Activated CD8-positive, alpha-beta memory T cell treated with anti-CD3 and anti-CD28 coated beads for 4 hours (primary cell): ENCODE data around the gene MON2.
"Not testable (repeated sequence)": the region's sequence is repeated elsewhere in the genome, so short reads cannot be mapped to it uniquely, and the experiment has no call there.

ENCODE experiments used
- DNase-seq, 2 donors: peaks; one replicate each; pipeline ENCODE4 v3.0.0-alpha.2; 2020; ENCODE audit warnings: low read depth in 2 of 2

The MON2 gene

GRCh38 chr12:62466594-62467491, at the start of gene MON2:
MON2 (plus strand) TSS chr12:62466826; CDS start chr12:62467208, 382 bp downstream.
- DNase-seq: peak; percentile 73 to 79

DNA sequence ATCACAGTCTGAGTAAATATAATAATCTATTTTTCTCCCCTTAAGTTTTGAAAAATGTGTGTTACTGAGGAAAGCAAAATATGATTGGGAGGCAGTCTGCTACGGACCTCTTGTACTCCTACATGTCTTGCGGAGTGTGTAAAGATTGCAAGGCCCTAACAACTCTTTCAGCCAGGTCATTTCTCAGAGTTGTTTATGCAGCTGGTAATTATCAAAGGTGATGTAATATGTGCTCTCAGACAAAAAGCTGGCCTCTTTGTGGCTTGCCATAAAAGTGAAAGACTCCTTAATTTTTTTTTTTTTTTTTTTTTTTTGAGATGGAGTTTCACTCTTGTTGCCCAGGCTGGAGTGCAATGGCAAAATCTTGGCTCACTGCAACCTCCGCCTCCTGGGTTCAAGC, 40.5 kb upstream of the MON2 start:
- DNase-seq: no peak

DNA sequence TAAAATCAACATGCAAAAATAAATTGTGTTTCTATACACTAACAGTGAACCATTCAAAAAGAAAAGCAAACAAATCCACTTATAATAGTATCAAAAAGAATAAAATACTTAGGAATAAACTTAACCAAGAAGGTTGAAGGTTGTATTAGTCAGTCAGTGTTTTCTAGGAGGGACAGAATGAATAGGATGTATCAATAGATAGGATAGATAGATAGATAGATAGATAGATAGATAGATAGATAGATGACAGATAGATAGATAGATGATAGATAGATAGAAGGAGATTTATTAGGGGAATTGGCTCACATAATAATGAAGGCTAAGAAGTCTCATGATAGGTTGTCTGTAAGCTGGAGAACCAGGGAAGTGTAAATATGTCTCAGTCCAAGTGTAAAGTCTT, 37.2 kb upstream of the MON2 start:
- DNase-seq: no peak

- DNase-seq: no peak
Measured at GRCh38 chr12:62434494-62435302, 31.9 kb upstream of the MON2 start.

DNA sequence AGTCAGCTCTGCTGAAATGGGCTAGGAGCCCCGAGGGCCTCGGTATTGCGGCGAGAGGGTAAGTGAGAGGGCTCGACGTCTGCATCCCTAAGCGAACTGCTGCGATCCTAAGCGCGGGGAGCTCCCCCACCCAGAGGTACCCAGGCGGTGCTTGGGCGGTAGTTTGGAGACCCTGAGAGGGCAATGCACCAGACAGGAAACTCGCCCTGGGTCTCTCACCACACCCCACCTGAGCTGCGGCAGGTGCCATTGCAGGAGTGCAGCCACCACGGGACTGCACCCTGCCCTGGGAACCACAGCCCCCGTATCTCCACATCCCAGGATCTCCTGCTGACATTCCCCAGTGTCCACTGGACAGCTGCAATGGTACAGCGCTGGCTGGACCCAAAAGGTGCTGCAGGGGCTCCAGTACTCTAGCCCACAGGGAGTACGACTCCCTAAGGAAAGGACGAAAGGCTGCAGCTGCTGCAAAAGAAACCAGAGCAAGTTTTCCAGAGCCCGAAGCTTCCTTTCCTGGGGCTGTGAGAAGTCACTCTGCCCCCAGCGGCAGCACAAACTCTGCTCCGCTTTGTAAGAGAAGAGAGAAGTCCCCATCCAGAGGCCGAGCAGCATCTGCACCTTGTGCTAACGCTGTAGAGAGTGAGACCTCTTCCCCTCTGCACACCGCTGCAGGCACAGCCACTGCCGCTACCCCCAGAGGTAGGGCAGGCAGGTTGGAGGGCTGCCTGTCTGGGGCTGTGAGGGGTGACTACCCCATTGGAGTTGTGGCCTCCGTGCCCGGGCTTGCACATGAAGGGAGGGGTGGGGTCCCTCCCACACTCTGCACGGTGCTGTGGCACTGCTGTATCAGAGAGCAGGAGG, 31.1 kb upstream of the MON2 start:
- DNase-seq: no peak

DNA sequence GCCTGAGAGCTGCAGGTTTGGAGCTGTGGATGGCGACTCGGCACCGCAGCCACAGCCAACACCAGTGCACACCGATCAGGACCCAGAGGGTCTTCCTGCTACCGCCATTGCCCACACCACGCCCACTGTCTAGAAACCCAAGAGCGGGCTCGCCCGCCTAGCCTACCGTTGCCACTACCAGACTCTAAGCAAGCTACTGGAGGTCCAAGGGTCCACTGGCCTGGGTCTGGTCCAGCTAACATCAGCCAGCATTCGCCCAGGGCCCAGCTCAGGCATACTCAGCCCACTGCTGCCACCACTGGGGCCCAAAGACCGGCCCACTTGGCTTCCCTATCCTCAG, 30.5 kb upstream of the MON2 start:
- DNase-seq: no peak

- peak; percentile 17 to 20 for DNase-seq
Measured at GRCh38 chr12:62438098-62438692, 28.4 kb upstream of the MON2 start.

DNA sequence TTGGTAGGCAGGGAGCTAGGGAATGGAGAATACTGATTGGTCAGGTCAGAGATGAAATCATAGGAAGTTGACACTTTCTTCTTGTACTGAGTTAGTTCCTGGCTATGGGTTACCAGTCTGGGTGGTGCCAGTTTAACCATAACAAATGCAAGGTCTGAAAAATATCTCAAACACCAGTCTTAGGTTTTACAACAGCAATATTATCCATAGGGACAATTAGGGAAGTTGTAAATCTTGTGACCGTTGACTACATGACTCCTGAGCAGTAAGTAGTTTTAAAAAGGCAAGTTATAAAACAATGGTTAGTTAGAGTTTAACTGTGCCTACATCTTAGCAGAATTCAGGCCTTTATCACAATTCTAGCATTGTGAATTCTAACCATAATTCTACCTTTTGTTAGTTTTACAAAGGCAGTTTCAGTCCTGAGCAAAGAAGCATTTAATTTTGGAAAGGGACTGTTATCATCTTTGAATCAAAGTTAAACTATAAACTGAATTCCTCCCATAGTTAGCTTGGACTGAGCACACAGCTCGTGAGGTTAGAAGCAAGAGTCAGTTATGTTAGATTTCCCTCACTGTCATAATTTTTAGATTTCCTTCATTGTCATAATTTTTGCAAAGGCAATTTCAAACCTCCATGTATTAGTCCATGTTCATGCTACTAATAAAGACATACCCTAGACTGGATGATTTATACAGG, 19.7 kb upstream of the MON2 start:
- DNase-seq: no peak

DNA sequence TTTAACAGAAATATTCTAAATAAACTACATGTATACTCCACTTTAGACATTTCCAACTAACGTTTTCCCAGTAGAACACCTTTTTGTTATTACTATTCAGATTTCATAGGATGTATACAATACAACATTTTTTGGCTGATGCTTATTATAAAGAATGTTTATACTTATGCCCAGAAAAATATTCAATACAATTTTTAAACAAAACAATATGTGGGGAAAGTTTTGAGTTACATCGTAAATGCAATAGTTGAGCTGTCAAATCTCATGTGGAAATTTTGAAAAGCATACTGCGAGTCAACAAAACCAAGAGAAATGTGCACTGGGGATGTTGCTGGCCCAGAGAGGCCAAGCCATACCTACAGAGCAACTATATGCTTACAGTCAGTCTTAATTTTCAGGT, 18.2 kb upstream of the MON2 start:
- DNase-seq: no peak

GRCh38 chr12:62455429-62455828, 11.2 kb upstream of the MON2 start:
- DNase-seq: not testable (repeated sequence)

GRCh38 chr12:62458626-62459025, 8.0 kb upstream of the MON2 start:
- no peak for DNase-seq

- no peak for DNase-seq
Measured at GRCh38 chr12:62459976-62460375, 6.7 kb upstream of the MON2 start.

- not testable (repeated sequence) for DNase-seq
Measured at GRCh38 chr12:62461171-62461837, 5.3 kb upstream of the MON2 start.

DNA sequence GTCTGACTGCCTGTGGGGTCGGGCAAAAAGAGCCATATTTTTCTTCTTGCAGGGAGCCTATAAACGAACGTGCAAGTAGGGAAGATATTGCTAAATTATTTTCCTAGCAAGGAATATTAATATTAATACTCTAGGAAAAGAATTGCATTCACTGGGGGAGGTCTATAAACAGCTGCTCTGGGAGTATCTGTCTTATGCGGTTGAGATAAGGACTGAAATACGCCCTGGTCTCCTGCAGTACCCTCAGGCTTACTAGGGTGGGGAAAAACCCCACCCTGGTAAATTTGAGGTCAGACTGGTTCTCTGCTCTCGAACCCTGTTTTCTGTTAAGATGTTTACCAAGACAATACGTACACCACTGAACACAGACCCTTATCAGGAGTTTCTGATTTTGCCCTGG, 3.4 kb upstream of the MON2 start:
- not testable (repeated sequence) for DNase-seq

DNA sequence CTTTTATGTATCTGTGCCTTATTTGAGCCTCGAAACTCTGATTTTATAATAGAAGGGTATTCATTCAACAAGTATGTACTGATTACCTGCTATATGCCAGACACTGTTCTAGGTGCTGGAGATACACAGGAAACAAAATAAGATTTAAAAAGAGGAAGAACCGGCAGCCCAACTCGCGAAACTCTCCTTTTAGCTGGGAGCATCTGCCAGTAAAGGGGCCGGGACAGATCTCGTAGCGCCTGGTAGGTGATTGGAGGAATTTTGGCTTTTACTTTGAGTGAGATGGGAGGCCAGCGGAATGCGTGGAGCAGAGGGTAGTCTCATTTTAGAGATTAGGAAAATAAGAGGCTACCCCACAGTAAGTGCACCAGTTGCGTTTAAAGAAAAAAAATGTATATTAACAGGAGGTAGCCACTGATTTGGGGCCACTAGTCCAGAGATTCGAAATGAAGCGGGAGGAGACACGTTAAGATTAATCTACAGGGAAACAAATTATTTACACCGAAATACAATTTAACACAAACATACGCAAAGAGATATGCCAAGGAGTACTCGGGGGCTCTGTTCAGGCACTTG, 520 bp upstream of the MON2 start:
- no peak for DNase-seq

- no peak for DNase-seq
Measured at GRCh38 chr12:62468397-62468796, 1.8 kb downstream of the MON2 start.

DNA sequence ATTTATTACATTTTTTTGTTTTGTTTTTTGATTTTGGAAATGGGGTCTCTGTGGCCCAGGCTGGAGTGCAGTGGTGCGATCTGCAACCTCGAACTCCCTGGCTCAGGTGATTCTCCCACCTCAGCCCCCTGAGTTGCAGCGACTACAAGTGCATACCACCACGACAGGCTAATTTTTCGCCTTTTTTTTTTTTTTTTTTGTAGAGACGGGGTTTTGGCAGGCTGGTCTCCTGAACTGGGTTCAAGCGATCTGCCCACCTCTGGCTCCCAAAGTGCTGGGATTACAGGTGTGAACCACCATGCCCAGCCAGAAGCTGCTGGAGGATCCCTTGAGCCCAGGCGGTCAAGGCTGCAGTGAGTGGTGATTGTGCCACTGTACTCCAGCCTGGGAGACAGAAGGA, 2.3 kb downstream of the MON2 start:
- DNase-seq: no peak

- no peak for DNase-seq
Measured at GRCh38 chr12:62469704-62470103, 3.1 kb downstream of the MON2 start.

DNA sequence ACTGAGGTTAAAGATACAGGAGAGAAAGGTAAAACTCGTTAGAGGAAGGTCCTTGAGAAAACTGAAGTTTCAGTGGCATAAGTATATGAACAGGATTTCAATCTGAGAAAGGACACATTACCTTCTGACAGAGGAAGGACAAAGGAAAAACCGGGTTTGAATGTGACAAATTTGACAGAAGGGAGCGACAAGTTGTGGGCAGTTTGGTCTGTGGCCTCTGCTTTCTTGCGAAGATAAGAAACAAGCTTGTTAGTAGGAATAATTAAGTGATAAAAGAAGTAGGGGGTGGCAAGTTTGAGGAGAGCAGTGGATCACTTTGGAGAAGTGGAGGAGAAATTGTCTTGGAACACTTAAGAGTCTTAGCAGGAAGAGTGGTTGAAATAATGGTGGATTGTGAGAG, 5.1 kb downstream of the MON2 start:
- DNase-seq: no peak

GRCh38 chr12:62472472-62472871, 5.8 kb downstream of the MON2 start:
- DNase-seq: no peak
